Measurements from ENCODE around the gene MDC1. TPM values are rescaled to one million over a fixed set of nuclear protein-coding genes. Genes with fewer than 3 reads are reported as not detected.
"Not testable (repeated sequence)": the region's sequence is repeated elsewhere in the genome, so short reads cannot be mapped to it uniquely, and the experiment has no call there.

The MDC1 gene
- polyA plus RNA-seq, 6 donors from 2014 or later = 2.0 to 8.3 (median 3.5) TPM

GRCh38 chr6:30724906-30725667, 8.0 kb upstream of the MDC1 start:
- Mint-ChIP-seq H3K4me3 (no peak overlapping the region), H3K9me3 (no peaks in the 10 kb centered on the region), H3K4me1 (peaks cover 23 to 42% (median 41%) of the 10 kb centered on the region in 3 donors), H3K36me3 (peaks cover 7 to 25% of the 10 kb centered on the region in 2 donors), H3K27me3 (no peaks in the 10 kb centered on the region), H3K27ac (peak overlapping the region in 3 of 6 donors; percentile 69 to 81 (median 73))
- no peak for DNase-seq
- ATAC-seq (ENCODE audit: low read depth in 2 of 2) = no peak

- Mint-ChIP-seq H3K4me3 (peak overlapping the region in 5 of 8 donors; percentile 3 to 75 (median 41)), H3K4me1 (peaks cover 30 to 47% (median 44%) of the 10 kb centered on the region in 3 donors), H3K36me3 (peaks cover 7 to 25% of the 10 kb centered on the region in 2 donors), H3K27ac (peak overlapping the region in 4 of 6 donors; percentile 30 to 73 (median 65))
- not testable (repeated sequence) for DNase-seq; H3K9me3 Mint-ChIP-seq; H3K27me3 Mint-ChIP-seq; ATAC-seq (ENCODE audit: low read depth in 2 of 2)
Observed at GRCh38 chr6:30723843-30724741, 7.0 kb upstream of the MDC1 start.

GRCh38 chr6:30723159-30723842, 6.2 kb upstream of the MDC1 start:
- peaks cover 7 to 25% of the 10 kb centered on the region in 2 donors for H3K36me3 Mint-ChIP-seq
- ATAC-seq (ENCODE audit: low read depth in 2 of 2) = not testable (repeated sequence)

DNA sequence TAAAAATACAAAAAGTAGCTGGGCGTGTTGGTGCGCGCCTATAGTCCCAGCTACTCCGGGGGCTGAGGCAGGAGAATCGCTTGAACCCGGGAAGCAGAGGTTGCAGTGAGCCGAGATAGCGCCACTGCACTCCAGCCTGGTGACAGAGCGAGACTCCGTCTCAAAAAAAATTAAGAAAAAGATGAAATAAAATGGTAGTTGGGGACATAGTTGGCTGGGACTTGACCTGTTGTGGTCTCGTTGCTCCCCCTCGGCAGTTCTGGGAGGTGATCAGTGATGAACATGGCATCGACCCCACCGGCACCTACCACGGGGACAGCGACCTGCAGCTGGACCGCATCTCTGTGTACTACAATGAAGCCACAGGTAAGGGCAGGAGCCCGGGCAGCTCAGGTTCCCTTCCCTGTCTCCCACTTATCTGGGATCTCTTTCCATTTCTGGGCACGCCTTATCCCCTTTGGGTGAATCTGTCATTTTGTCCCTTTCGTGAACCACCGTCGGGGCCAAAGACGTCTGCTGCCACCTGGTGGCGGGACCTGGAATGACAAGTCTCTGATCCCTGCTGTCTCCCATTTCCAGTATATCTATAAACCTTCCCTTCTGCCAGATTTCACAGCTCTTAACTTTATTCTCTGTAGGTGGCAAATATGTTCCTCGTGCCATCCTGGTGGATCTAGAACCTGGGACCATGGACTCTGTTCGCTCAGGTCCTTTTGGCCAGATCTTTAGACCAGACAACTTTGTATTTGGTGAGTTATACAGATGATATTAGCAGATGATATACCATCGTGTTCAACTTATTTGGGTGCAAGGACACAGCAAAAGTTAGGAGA, 5.4 kb upstream of the MDC1 start:
- peaks cover 33 to 54% (median 48%) of the 10 kb centered on the region in 3 donors for H3K4me1 Mint-ChIP-seq
- no peaks in the 10 kb centered on the region for H3K27me3 Mint-ChIP-seq
- H3K9me3 Mint-ChIP-seq = no peaks in the 10 kb centered on the region
- H3K4me3 Mint-ChIP-seq = peak overlapping the region; percentile 89 to 100 (median 99)
- peak overlapping the region; percentile 91 to 98 (median 96) for H3K27ac Mint-ChIP-seq
- DNase-seq = peak; percentile 77
- H3K36me3 Mint-ChIP-seq = peaks cover 7 to 25% of the 10 kb centered on the region in 2 donors
- no peak for ATAC-seq (ENCODE audit: low read depth in 2 of 2)

More at GRCh38 chr6:30723159-30723842, 6.2 kb upstream of the MDC1 start:
- DNase-seq, H3K9me3 Mint-ChIP-seq, H3K27me3 Mint-ChIP-seq: not testable (repeated sequence)
- Mint-ChIP-seq H3K4me1 (peaks cover 30 to 51% (median 44%) of the 10 kb centered on the region in 3 donors), H3K4me3 (peak overlapping the region in 5 of 8 donors; percentile 41 to 100 (median 95)), H3K27ac (peak overlapping the region in 5 of 6 donors; percentile 30 to 97 (median 68))

GRCh38 chr6:30722025-30722279, 4.9 kb upstream of the MDC1 start:
- Mint-ChIP-seq H3K27ac (peak overlapping the region in 5 of 6 donors; percentile 93 to 98 (median 97)), H3K36me3 (peaks cover 9 to 25% of the 10 kb centered on the region in 2 donors), H3K4me1 (peaks cover 37 to 60% (median 53%) of the 10 kb centered on the region in 3 donors), H3K4me3 (peak overlapping the region; percentile 89 to 100 (median 99))
- not testable (repeated sequence) for DNase-seq; H3K27me3 Mint-ChIP-seq; H3K9me3 Mint-ChIP-seq; ATAC-seq (ENCODE audit: low read depth in 2 of 2)

DNA sequence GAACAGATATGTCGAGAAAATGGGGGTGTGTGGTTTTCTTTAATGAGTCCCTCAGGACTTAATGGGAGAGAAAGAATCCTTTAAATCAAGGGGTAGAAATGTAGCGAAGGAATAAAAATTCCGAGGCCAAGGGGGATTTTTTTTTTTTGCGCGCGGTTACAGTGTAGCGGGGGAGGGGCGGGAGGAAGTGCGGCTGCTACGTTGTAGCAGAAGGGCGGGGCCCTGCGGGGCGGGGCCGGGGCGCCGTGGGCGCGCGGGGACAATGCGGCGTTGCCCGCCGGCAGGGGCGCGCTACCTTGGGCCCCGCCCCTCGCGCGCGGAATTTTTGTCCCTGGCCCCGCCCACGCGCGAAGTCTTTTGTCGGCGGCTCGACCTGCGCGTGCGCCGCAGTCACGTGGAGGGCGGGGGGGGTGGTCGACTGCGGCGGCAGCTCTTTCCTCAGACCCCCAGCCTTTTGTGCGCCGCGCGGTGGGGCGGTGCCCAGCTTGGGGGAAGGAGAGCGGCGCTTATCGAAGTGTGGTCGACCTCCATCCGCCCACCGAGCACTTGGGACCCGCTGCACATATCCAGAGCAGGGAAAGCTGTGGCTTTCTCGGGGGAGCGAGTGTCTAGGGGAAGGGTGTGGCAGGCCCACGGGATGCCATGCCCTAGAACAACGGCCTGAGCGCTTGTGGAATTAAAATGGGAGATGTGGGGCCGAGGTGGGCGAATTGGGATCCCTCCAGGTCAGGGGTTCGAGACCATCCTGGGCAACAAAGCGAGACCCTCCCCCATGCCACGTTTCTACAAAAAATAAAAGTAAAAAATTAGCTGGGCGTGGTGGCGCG, 4.3 kb upstream of the MDC1 start:
- DNase-seq (peak; percentile 96), ATAC-seq (ENCODE audit: low read depth in 2 of 2) (peak; percentile 27 to 40)
- Mint-ChIP-seq H3K4me3 (peak overlapping the region; percentile 89 to 100 (median 99)), H3K36me3 (peaks cover 14 to 25% of the 10 kb centered on the region in 2 donors), H3K27me3 (no peaks in the 10 kb centered on the region), H3K4me1 (peaks cover 42 to 65% (median 58%) of the 10 kb centered on the region in 3 donors), H3K9me3 (no peaks in the 10 kb centered on the region), H3K27ac (peak overlapping the region; percentile 93 to 100 (median 98))

DNA sequence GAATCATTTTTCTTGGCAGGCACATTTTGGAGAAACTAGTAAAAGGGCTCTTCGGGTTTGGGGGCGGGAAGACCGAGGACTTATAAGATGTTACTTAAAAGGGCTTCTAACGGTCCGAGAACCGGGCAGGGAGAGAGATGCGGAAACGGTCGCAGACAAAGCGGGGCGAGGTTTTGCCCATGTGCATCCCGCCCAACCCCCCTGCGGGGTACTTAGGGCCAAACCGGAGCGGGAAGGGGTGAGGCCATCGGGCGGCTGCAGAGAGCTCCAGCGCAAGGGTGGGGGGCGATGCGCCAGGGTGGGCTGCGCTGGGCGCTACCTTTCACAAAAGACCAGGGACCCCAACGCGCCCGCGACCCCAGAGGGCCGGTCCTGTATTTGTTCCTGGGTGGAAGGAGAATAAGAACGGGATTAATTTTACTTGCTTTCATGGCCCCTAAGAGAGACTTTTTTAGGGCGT, 3.7 kb upstream of the MDC1 start:
- ATAC-seq (ENCODE audit: low read depth in 2 of 2) (peak in 1 of 2 donors; percentile 9), DNase-seq (peak; percentile 61)
- peaks cover 15 to 25% of the 10 kb centered on the region in 2 donors for H3K36me3 Mint-ChIP-seq
- H3K9me3 Mint-ChIP-seq = no peaks in the 10 kb centered on the region
- peaks cover 47 to 71% (median 62%) of the 10 kb centered on the region in 3 donors for H3K4me1 Mint-ChIP-seq
- peak overlapping the region; percentile 89 to 100 (median 99) for H3K4me3 Mint-ChIP-seq
- no peaks in the 10 kb centered on the region for H3K27me3 Mint-ChIP-seq
- H3K27ac Mint-ChIP-seq = peak overlapping the region; percentile 93 to 100 (median 97)

DNA sequence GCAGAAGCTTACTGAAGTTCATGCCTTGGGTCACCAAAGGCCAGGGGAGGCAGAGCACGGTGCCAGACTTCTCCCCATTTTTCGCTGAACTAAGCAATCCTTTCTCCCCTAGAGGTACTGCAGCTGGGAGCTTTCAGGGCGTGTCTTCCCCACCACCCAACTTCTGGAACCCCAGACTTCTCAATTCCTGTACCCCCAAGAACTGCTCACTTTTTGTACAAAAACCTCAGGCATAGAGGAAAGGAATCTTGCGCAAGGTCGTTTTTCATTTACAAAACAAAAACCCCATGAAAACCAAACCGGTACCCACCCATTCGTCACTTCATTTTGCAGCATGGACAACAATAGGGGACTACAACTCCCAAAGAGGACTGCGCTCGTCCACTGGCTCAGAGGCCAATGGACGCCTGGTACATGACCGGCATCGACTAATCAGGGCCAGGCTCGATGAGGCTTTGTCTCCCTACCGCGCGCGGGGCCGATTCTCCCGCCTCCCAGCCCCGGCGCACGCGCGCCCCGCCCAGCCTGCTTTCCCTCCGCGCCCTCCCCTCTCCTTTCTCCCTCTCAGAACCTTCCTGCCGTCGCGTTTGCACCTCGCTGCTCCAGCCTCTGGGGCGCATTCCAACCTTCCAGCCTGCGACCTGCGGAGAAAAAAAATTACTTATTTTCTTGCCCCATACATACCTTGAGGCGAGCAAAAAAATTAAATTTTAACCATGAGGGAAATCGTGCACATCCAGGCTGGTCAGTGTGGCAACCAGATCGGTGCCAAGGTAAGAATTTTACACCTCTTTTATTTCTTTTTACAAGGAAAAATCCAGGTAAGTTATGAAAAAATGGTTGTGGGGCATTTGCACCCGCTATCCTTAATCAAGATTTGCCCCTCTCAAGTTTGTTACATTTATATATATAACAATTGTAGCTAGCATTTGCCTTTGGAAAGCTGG, 3.0 kb upstream of the MDC1 start, which contains the start of gene TUBB:
TSS of gene TUBB (plus strand) at position 562 of the 947 bp plus-strand sequence. CDS start at position 717, 155 bp downstream.
- H3K27ac Mint-ChIP-seq = peak within 1 kb of the TSS; percentile 93 to 100 (median 97)
- H3K36me3 Mint-ChIP-seq = peaks cover 15 to 22% of the 10 kb centered on the region in 2 donors
- H3K9me3 Mint-ChIP-seq = no peaks in the 10 kb centered on the region

GRCh38 chr6:30719356-30719755, 2.3 kb upstream of the MDC1 start:
- Mint-ChIP-seq H3K27ac (peak overlapping the region in 4 of 6 donors; percentile 93 to 100 (median 97)), H3K4me1 (peaks cover 44 to 68% (median 52%) of the 10 kb centered on the region in 3 donors), H3K4me3 (peak overlapping the region; percentile 89 to 100 (median 99)), H3K36me3 (peaks cover 15% of the 10 kb centered on the region in 2 donors), H3K9me3 (no peaks in the 10 kb centered on the region), H3K27me3 (no peaks in the 10 kb centered on the region)
- DNase-seq = no peak
- ATAC-seq (ENCODE audit: low read depth in 2 of 2) = no peak

More for the DNA sequence above, 3.0 kb upstream of the MDC1 start, which contains the start of gene TUBB:
- Mint-ChIP-seq H3K4me1 (peaks cover 47 to 72% (median 59%) of the 10 kb centered on the region in 3 donors), H3K27me3 (no peaks in the 10 kb centered on the region), H3K4me3 (peak within 1 kb of the TSS; percentile 89 to 100 (median 99))
- DNase-seq (peak; percentile 92), ATAC-seq (ENCODE audit: low read depth in 2 of 2) (peak; percentile 55)

DNA sequence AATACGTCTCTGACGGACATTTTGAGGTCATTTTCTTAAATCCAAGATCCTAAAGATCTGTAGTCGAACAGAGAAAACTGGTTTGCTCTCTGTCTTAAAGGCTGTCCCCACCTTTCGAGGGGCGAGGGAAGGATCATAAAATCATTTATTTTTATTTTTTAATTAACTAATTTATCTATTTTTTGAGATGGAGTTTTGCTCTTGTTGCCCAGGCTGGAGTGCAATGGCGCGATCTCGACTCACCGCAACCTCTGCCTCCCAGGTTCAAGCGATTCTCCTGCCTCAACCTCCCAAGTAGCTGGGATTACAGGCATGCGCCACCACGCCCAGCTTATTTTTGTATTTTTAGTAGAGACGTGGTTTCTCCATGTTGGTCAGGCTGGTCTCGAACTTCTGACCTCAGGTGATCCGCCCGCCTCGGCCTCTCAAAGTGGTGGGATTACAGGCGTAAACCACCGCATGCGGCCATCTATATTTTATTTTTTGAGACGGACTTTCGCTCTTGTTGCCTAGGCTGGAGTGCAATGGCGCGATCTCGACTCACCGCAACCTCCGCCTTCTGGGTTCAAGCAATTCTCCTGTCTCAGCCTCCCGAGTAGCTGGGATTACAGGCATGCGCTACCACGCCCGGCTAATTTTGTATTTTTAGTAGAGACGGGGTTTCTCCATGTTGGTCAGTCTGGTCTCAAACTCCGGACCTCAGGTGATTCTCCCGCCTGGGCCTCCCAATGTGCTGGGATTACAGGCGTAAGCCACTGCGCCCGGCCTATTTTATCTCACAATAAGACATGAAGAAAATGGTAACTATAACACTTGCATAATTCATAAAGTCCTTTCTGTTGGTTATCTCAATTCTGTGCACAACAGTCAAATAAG, 1.0 kb upstream of the MDC1 start:
- H3K4me3 Mint-ChIP-seq = peak overlapping the region; percentile 89 to 99 (median 95)
- H3K27me3 Mint-ChIP-seq; ATAC-seq (ENCODE audit: low read depth in 2 of 2); DNase-seq; H3K9me3 Mint-ChIP-seq: not testable (repeated sequence)
- H3K27ac Mint-ChIP-seq = peak overlapping the region; percentile 96 to 99 (median 98)
- peaks cover 13 to 20% of the 10 kb centered on the region in 2 donors for H3K36me3 Mint-ChIP-seq
- H3K4me1 Mint-ChIP-seq = peaks cover 41 to 58% (median 43%) of the 10 kb centered on the region in 3 donors

All from naive B cell (primary cell).